Measurements from ENCODE around the gene LONP1.

GRCh38 chr19:5694167-5694955 is 25.6 kb downstream of the LONP1 start:
- TF ChIP-seq RFX5 (IDR thresholded peaks at IDR 0.05; ENCODE audit: borderline replicate concordance, low read depth, low read length) (no peak), CTCF (IDR thresholded peaks at IDR 0.05; ENCODE audit: control extremely low read depth in 1 of 3, insufficient read depth in 1 of 3, low read depth in 1 of 3, low read length in 3 of 3) (no peak), HDAC6 (IDR thresholded peaks at IDR 0.05; ENCODE audit: low read depth, low read length) (no peak), POLR2AphosphoS5 (IDR thresholded peaks at IDR 0.05; ENCODE audit: low read depth, low read length) (no peak; the same call in 1 of the 2 replicates), RAD21 (IDR thresholded peaks at IDR 0.05 in 1 of 2, conservative IDR thresholded peaks at IDR 0.05 in 1 of 2; ENCODE audit: low read depth in 2 of 2, low read length in 2 of 2) (no peak), SP1 (IDR thresholded peaks at IDR 0.05; ENCODE audit: low read depth, low read length) (no peak), POLR2A (IDR thresholded peaks at IDR 0.05; ENCODE audit: control extremely low read depth in 1 of 2, low read depth in 2 of 2, low read length in 2 of 2) (no peak; a peak in 1 of 3 replicates), SP2 (IDR thresholded peaks at IDR 0.05; ENCODE audit: low read length) (no peak), USF2 (IDR thresholded peaks at IDR 0.05; ENCODE audit: low read length) (no peak), NRF1 (IDR thresholded peaks at IDR 0.05; ENCODE audit: low read depth, low read length) (no peak), KDM1A (IDR thresholded peaks at IDR 0.05; ENCODE audit: borderline replicate concordance, low read length) (no peak), SP4 (IDR thresholded peaks at IDR 0.05; ENCODE audit: low read length) (no peak), EGR1 (IDR thresholded peaks at IDR 0.05; ENCODE audit: borderline replicate concordance, low read depth, low read length) (no peak), TCF12 (IDR thresholded peaks at IDR 0.05; ENCODE audit: low read depth, low read length) (no peak)

All from H1 (cell line).